ENCODE measurements around the gene AOPEP.

DNA sequence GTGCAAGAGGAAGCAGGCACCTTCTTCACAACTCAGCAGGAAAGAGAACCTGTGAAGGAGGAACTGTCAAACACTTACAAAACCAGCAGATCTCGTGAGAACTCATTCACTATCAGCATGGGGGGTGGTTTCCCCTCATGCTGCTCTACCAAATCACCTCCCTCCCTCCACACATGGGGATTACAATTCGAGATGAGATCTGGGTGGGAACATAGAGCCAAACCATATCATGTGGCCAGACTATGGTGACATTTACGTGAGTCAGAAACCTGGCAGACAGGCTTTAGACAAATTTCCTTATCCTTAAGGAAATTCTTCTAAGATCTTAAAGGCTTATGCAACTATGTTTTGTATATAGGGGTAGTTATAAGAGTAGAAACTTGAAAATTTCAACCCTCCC lies 8.7 kb upstream of the AOPEP start:
- TF ChIP-seq, protein P1, sequence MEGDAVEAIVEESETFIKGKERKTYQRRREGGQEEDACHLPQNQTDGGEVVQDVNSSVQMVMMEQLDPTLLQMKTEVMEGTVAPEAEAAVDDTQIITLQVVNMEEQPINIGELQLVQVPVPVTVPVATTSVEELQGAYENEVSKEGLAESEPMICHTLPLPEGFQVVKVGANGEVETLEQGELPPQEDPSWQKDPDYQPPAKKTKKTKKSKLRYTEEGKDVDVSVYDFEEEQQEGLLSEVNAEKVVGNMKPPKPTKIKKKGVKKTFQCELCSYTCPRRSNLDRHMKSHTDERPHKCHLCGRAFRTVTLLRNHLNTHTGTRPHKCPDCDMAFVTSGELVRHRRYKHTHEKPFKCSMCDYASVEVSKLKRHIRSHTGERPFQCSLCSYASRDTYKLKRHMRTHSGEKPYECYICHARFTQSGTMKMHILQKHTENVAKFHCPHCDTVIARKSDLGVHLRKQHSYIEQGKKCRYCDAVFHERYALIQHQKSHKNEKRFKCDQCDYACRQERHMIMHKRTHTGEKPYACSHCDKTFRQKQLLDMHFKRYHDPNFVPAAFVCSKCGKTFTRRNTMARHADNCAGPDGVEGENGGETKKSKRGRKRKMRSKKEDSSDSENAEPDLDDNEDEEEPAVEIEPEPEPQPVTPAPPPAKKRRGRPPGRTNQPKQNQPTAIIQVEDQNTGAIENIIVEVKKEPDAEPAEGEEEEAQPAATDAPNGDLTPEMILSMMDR (IDR thresholded peaks at IDR 0.05), result no peak
- no peak for TF ChIP-seq EP300 (IDR thresholded peaks at IDR 0.05; ENCODE audit: borderline replicate concordance in 1 of 2, low read depth in 1 of 2, low read length in 1 of 2)
- no peak for TF ChIP-seq EZH2phosphoT487 (IDR thresholded peaks at IDR 0.05; ENCODE audit: borderline replicate concordance, low read depth)
